Measurements from ENCODE around the gene BTBD16.

GRCh38 chr10:122271076-122271475 is at the start of gene BTBD16:
- no peak for TF ChIP-seq CTCF (IDR thresholded peaks at IDR 0.05)
- no peak for TF ChIP-seq POLR2A (IDR thresholded peaks at IDR 0.05)
- TF ChIP-seq POLR2AphosphoS5 (IDR thresholded peaks at IDR 0.05) = no peak
